SK-N-SH (cell line): ENCODE results near the gene CCDC148. TPM values are rescaled to one million over a fixed set of nuclear protein-coding genes. Genes with fewer than 3 reads are reported as not detected.

Experiments used
- CTCF ChIA-PET: fragments of 300-600, 350-600 bp; formaldehyde crosslinking; extraction: SDS; loops from one replicate; lab custom pipeline; 2021; lab: Yijun Ruan, JAX
- POLR2A ChIA-PET: fragments of 350-600 bp; sonication (Branson Sonifier 250); formaldehyde crosslinking; extraction: SDS; loops from one replicate; lab custom pipeline; 2020; ENCODE audit warnings: antibody characterized with exemption, inconsistent platforms; lab: Yijun Ruan, JAX
- DNase-seq: peaks from one replicate; pipeline ENCODE4 v3.0.0; 2012
- H2AFZ ChIP-seq: fragments of 200-600 bp; sonication (generic); 2 replicates; pipeline ENCODE4 v1.8.1; 2016; ENCODE audit warnings: antibody characterized with exemption, mild to moderate bottlenecking, low read depth
- H3F3A ChIP-seq: fragments of 200-600 bp; sonication (generic); replicated peaks from 2 replicates; pipeline ENCODE3; 2016; ENCODE audit warnings: antibody characterized with exemption, mild to moderate bottlenecking; ENCODE audit not compliant: insufficient read depth
- H3K27ac ChIP-seq, 2 experiments: fragments of 200-500 bp in 1 of 2; fragments of 200-600 bp in 1 of 2; sonication (Bioruptor generic) in 1 of 2; sonication (generic), shearing (Covaris generic) in 1 of 2; 2 replicates each; pipeline versions ENCODE4 v1.5.1 to v1.6.1; 2014 to 2016; ENCODE audit warnings: low read depth in 2 of 2, inconsistent platforms in 1 of 2, low read length in 1 of 2, mild to moderate bottlenecking in 1 of 2, mixed read lengths in 1 of 2
- H3K27me3 ChIP-seq: fragments of 200-600 bp; sonication (generic), shearing (Covaris generic); 2 replicates; pipeline ENCODE4 v1.6.1; 2016; ENCODE audit warnings: mixed run types; ENCODE audit not compliant: insufficient read depth
- H3K36me3 ChIP-seq, 2 experiments: fragments of 200-500 bp in 1 of 2; fragments of 200-600 bp in 1 of 2; sonication (Bioruptor generic) in 1 of 2; sonication (generic) in 1 of 2; replicated peaks in 1 of 2; 2 replicates each; pipeline versions ENCODE3 to v1.5.1; 2014 to 2016; ENCODE audit warnings: low read length in 1 of 2, mild to moderate bottlenecking in 1 of 2; ENCODE audit not compliant: insufficient read depth in 2 of 2, control insufficient read depth in 1 of 2
- H3K4me1 ChIP-seq, 2 experiments: fragments of 200-500 bp in 1 of 2; fragments of 200-600 bp in 1 of 2; sonication (Bioruptor generic) in 1 of 2; sonication (generic), shearing (Covaris generic) in 1 of 2; 2 replicates each; pipeline versions ENCODE4 v1.5.1 to v1.6.1; 2014 to 2016; ENCODE audit warnings: low read depth in 1 of 2, low read length in 1 of 2, mixed run types in 1 of 2; ENCODE audit not compliant: insufficient read depth in 2 of 2, control insufficient read depth in 1 of 2
- H3K4me2 ChIP-seq: fragments of 200-600 bp; sonication (generic), shearing (Covaris generic); 2 replicates; pipeline ENCODE4 v1.6.1; 2017; ENCODE audit warnings: mixed run types
- H3K4me3 ChIP-seq, 2 experiments: fragments of 200-500 bp in 1 of 2; fragments of 200-600 bp in 1 of 2; sonication (Bioruptor generic) in 1 of 2; sonication (generic), shearing (Covaris generic) in 1 of 2; 2 replicates each; pipeline versions ENCODE4 v1.5.1 to v1.8.1; 2014 to 2016; ENCODE audit warnings: low read depth in 2 of 2, inconsistent platforms in 1 of 2, low read length in 1 of 2, mild to moderate bottlenecking in 1 of 2, mixed read lengths in 1 of 2, moderate library complexity in 1 of 2
- H3K79me2 ChIP-seq: fragments of 200-600 bp; sonication (generic); 2 replicates; pipeline ENCODE4 v1.8.1; 2017; ENCODE audit warnings: mild to moderate bottlenecking; ENCODE audit not compliant: insufficient read depth
- H3K9ac ChIP-seq: fragments of 200-600 bp; sonication (generic); 2 replicates; pipeline ENCODE4 v1.6.1; 2017; ENCODE audit warnings: mixed run types
- H3K9me2 ChIP-seq: fragments of 200-600 bp; sonication (generic); 2 replicates; pipeline ENCODE4 v1.6.1; 2017; ENCODE audit warnings: mixed run types
- H3K9me3 ChIP-seq: fragments of 200-600 bp; sonication (generic); 2 replicates; pipeline ENCODE4 v1.6.1; 2017; ENCODE audit warnings: mixed run types, mild to moderate bottlenecking, moderate library complexity
- H4K20me1 ChIP-seq: fragments of 200-600 bp; sonication (generic); 2 replicates; pipeline ENCODE4 v1.6.1; 2017; ENCODE audit warnings: mild to moderate bottlenecking, mixed run types; ENCODE audit not compliant: insufficient read depth
- EP300 ChIP-seq, 2 experiments: IDR thresholded peaks; 2 replicates each; pipeline versions ENCODE4 v1.4.0 to v1.6.1; 2012; ENCODE audit warnings: borderline replicate concordance in 1 of 2, low read depth in 1 of 2, low read length in 1 of 2
- FOSL2 ChIP-seq: IDR thresholded peaks from 2 replicates; pipeline ENCODE4 v1.4.0; 2012; ENCODE audit warnings: low read depth, mild to moderate bottlenecking, moderate library complexity, borderline replicate concordance
- FOXM1 ChIP-seq: IDR thresholded peaks from 2 replicates; pipeline ENCODE4 v1.4.0; 2012; ENCODE audit warnings: low read depth, mild to moderate bottlenecking
- GATA2 ChIP-seq: sonication (generic); formaldehyde crosslinking; IDR thresholded peaks from 2 replicates; pipeline ENCODE4 v1.5.0; 2020; ENCODE audit warnings: mild to moderate bottlenecking, missing genetic modification reagents
- RAD21 ChIP-seq: IDR thresholded peaks from 2 replicates; pipeline ENCODE4 v1.6.1; 2012; ENCODE audit warnings: mild to moderate bottlenecking, low read length
- REST ChIP-seq: IDR thresholded peaks from 2 replicates; pipeline ENCODE4 v1.6.1; 2012; ENCODE audit warnings: mild to moderate bottlenecking, low read depth, low read length, moderate library complexity
- RXRA ChIP-seq: IDR thresholded peaks from 2 replicates; pipeline ENCODE4 v1.4.0; 2012; ENCODE audit warnings: low read depth, mild to moderate bottlenecking, borderline replicate concordance
- SMC3 ChIP-seq: IDR thresholded peaks from 2 replicates; pipeline ENCODE4 v1.6.1; 2012; ENCODE audit warnings: low read depth, low read length, improper control_type of control experiment
- TAF1 ChIP-seq: IDR thresholded peaks from 2 replicates; pipeline ENCODE4 v1.6.1; 2012; ENCODE audit warnings: low read depth, mild to moderate bottlenecking, low read length, moderate library complexity, borderline replicate concordance
- YY1 ChIP-seq: IDR thresholded peaks from 2 replicates; pipeline ENCODE4 v1.4.0; 2012; ENCODE audit warnings: low read depth, mild to moderate bottlenecking
- WGBS: methylation state at CpG from one replicate; pipeline ENCODE4 v1.1.6; 2017; ENCODE audit warnings: low lambda C conversion rate; 5-methylcytosine and 5-hydroxymethylcytosine counted together
- polyA plus RNA-seq, 3 experiments: library from polyadenylated mRNA; depleted of rRNA; stranded (reverse); fragments of >200 nt; gene quantifications; 2 replicates each; pipeline ENCODE4 v1.2.3, GENCODE V29; 2012

The CCDC148 gene
- polyA plus RNA-seq, 1 of the 3 experiments (the other 2 are of a cell fraction): 0.18 TPM

DNA sequence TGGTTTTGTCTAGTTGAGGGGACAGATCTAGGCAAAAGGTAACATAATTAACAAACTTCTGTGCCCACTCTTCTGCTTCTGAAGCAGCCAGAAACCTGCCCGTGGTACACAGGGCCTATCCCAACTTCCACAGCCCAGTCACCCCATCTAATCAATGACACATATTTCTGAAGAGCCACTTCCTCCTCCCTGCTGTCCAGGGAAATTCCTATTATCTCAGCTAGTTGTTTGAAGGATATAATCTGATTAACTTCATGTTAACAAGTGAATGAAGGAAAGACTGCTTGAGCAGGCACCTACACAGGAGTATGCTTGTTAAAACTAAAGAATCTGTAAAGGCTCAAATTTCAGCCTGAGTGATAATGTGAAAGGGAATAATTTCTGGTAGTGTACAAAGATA is 61.4 kb downstream of the CCDC148 start:
- Histone ChIP-seq H3F3A (no peaks in the 10 kb centered on the region), H2AFZ (no peak overlapping the region), H3K4me1 (no peaks in the 10 kb centered on the region), H4K20me1 (no peaks in the 10 kb centered on the region), H3K4me2 (no peak overlapping the region), H3K9ac (no peak overlapping the region), H3K27me3 (no peaks in the 10 kb centered on the region), H3K4me3 (no peak overlapping the region), H3K9me2 (no peaks in the 10 kb centered on the region), H3K9me3 (no peaks in the 10 kb centered on the region), H3K27ac (no peak overlapping the region), H3K79me2 (no peaks in the 10 kb centered on the region), H3K36me3 (no peaks in the 10 kb centered on the region)
- 67% methylated on average over 1 of the region's 1 CpG for WGBS
- TF ChIP-seq GATA2 (CRISPR knock-in tag): no peak
- TF ChIP-seq REST: no peak
- no peak for TF ChIP-seq RXRA
- TF ChIP-seq FOSL2: no peak
- CTCF ChIA-PET: interaction anchor here (1.4 kb wide), 1 partner anchor 24 kb away, joined by 3 read pairs; no protein-coding TSS in a partner anchor
- POLR2A ChIA-PET: no interaction called here
- DNase-seq: no peak

GRCh38 chr2:158394453-158394852 is 62.1 kb downstream of the CCDC148 start:
- no peak overlapping the region for H3K4me2 ChIP-seq
- H3K9ac ChIP-seq: no peak overlapping the region
- no peaks in the 10 kb centered on the region for H3K27me3 ChIP-seq
- no peak overlapping the region for H3K4me3 ChIP-seq
- ChIA-PET POLR2A (no interaction called here), CTCF (interaction anchor here (1.1 to 1.4 kb wide), 2 partner anchors 24 to 335 kb away, joined by 3 read pairs; no protein-coding TSS in a partner anchor)
- 82% methylated on average over 1 of the region's 1 CpG for WGBS
- TF ChIP-seq FOXM1 (no peak), TAF1 (no peak), YY1 (no peak), EP300 (IDR thresholded peaks at IDR 0.05; ENCODE audit: borderline replicate concordance in 1 of 2, low read depth in 1 of 2, low read length in 1 of 2) (no peak), RAD21 (no peak), SMC3 (no peak)
- H3K4me1 ChIP-seq: no peaks in the 10 kb centered on the region
- no peak overlapping the region for H3K27ac ChIP-seq
- H3K79me2 ChIP-seq: no peaks in the 10 kb centered on the region
- no peaks in the 10 kb centered on the region for H3K9me2 ChIP-seq
- no peaks in the 10 kb centered on the region for H4K20me1 ChIP-seq
- no peaks in the 10 kb centered on the region for H3K36me3 ChIP-seq
- no peak for DNase-seq
- no peaks in the 10 kb centered on the region for H3F3A ChIP-seq
- H3K9me3 ChIP-seq: no peaks in the 10 kb centered on the region
- H2AFZ ChIP-seq: no peak overlapping the region
